Kidney epithelial cell (primary cell): ENCODE measurements around the gene SLMAP. TPM values are rescaled to one million over a fixed set of nuclear protein-coding genes. Genes with fewer than 3 reads are reported as not detected.

Experiments
- DNase-seq: peaks from one replicate; pipeline ENCODE4 v3.0.0-alpha.2; 2010; ENCODE audit warnings: low read depth
- H3K27me3 ChIP-seq: 2 replicates; pipeline ENCODE4 v1.6.0; 2011; ENCODE audit warnings: low read length; ENCODE audit not compliant: control insufficient read depth, insufficient read depth
- H3K36me3 ChIP-seq: 2 replicates; pipeline ENCODE4 v1.5.1; 2011; ENCODE audit warnings: low read length; ENCODE audit not compliant: control insufficient read depth, insufficient read depth
- H3K4me3 ChIP-seq: 2 replicates; pipeline ENCODE4 v1.5.1; 2011; ENCODE audit warnings: low read depth, mild to moderate bottlenecking, control low read depth, low read length
- CTCF ChIP-seq: IDR thresholded peaks from 2 replicates; pipeline ENCODE4 v1.5.1; 2011; ENCODE audit warnings: mild to moderate bottlenecking, moderate library complexity, low read length, control low read depth, inconsistent platforms; ENCODE audit not compliant: insufficient read depth, poor library complexity, severe bottlenecking
- total RNA-seq: library from RNA; depleted of rRNA; stranded (reverse); fragments of >200 nt; gene quantifications from 2 replicates; pipeline ENCODE4 v1.2.3, GENCODE V29; 2015

SLMAP gene
- total RNA-seq, 1 donor from 2014 or later, result 48.6 TPM

DNA sequence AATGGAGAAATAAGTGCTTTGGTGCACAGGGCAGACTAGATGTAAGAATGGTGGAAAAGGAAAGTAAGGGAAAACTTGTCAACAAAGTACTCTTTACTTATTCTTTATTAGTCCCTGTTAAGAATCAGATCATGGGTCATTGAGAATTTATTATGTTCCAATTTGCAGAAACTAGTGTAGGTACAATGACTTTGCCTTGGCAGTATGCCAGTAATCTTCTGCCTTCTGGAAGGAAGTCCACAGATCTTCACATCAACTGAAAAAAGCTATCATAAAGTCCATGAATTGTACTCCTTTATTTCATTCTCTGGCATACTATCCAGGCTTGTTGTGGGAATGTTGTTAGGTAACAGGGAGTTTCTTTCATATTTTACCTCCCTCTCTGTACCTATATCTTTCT, 163.9 kb downstream of the SLMAP start:
- DNase-seq, result no peak
- TF ChIP-seq CTCF, result no peak
- H3K4me3 ChIP-seq, result no peak overlapping the region
- no peaks in the 10 kb centered on the region for H3K27me3 ChIP-seq
- peaks cover 4% of the 10 kb centered on the region for H3K36me3 ChIP-seq

DNA sequence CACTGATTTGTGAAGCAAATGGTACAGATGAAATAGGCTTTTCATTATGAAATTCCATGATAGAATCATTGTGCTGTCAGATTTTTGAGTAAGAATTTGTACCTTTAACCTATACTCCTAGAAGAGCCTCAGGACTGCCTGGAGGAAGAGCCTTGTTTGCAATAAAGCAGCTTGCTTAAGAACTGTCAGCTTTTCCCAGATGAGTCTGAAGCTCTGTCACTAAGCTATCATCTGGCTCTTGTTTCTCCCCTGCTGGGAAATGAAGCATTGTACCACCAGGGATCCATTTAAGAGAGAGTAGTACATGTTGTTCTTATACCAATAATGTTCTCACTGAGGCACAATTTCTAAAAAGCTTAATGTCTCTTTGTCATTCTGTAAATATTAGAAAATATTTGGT, 167.0 kb downstream of the SLMAP start:
- no peak overlapping the region for H3K4me3 ChIP-seq
- no peaks in the 10 kb centered on the region for H3K27me3 ChIP-seq
- no peak for TF ChIP-seq CTCF
- peaks cover 1% of the 10 kb centered on the region for H3K36me3 ChIP-seq
- no peak for DNase-seq

DNA sequence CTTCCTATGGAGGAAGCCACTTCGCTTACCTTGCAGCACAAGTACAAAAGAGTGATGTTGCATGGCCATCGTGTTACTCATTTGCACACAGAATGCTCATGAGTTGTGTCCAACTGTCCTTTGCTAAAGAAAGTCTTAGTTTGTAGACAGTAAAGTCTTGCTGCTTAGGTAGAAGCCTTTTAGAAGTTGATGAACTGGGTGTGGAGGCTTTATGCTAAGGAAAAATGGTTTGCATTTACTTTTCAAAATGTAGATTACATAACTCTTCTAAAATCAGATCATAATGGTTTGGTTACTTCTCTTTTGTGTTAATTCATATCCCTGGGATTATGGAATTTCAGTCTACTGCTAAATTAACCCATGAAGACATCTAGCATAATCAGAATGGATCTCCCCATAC, 167.6 kb downstream of the SLMAP start:
- no peaks in the 10 kb centered on the region for H3K27me3 ChIP-seq
- no peak overlapping the region for H3K4me3 ChIP-seq
- H3K36me3 ChIP-seq, result peaks cover 1% of the 10 kb centered on the region
- no peak for DNase-seq
- TF ChIP-seq CTCF, result no peak

DNA sequence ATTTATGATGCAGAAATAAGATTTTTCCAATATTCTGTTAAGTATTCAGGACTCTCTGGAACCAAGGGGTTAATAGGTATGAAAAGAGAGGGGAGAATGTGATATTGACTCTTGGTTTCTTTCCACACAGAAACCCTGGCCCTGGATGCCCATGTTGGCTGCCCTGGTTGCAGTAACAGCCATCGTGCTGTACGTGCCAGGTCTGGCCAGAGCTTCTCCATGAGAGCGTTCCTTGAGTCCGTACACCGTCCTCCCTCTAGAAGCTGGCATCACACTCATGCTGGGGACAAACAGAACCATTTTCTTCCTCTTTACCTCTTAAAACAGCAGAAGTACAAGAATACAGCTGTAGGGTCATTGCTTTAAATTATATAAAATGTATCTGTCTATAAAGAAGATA, 171.1 kb downstream of the SLMAP start:
- DNase-seq, result no peak
- H3K36me3 ChIP-seq, result peaks cover 1% of the 10 kb centered on the region
- H3K4me3 ChIP-seq, result no peak overlapping the region
- TF ChIP-seq CTCF, result no peak
- no peaks in the 10 kb centered on the region for H3K27me3 ChIP-seq

DNA sequence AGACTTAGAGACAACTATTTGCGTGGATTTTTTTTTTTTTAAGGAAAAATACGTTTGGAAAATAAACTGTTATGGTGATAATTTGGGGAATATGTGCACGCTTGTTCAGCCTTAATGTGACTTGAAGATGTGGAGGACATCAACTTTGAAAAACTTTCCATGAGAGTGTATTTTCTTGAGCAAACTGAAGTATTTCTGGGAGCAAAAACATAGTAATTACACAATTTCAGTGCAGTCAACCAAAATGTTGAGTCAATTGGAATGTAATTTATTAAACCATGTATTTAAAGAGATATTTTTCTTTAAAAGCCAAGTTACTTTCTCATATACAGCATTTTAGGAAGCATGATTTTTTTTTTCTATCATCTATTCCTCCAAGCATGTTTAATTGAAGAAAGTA, 171.8 kb downstream of the SLMAP start:
- no peak for DNase-seq
- H3K4me3 ChIP-seq, result no peak overlapping the region
- no peak for TF ChIP-seq CTCF
- H3K27me3 ChIP-seq, result no peaks in the 10 kb centered on the region
- peaks cover 1% of the 10 kb centered on the region for H3K36me3 ChIP-seq

GRCh38 chr3:57928511-57928910, 172.4 kb downstream of the SLMAP start:
- no peak for DNase-seq
- H3K27me3 ChIP-seq, result no peaks in the 10 kb centered on the region
- TF ChIP-seq CTCF, result no peak
- H3K36me3 ChIP-seq, result no peaks in the 10 kb centered on the region
- no peak overlapping the region for H3K4me3 ChIP-seq
